IMR-90 (cell line): Measurements from ENCODE around the gene MOV10. TPM values are rescaled to one million over a fixed set of nuclear protein-coding genes. Genes with fewer than 3 reads are reported as not detected.

Source experiments
- ATAC-seq: fragments of 200-7000 bp; cut with Tn5 transposase; 2 replicates; pipeline ENCODE4 v1.9.1; 2020; ENCODE audit warnings: low read depth, mild to moderate bottlenecking, moderate library complexity
- BruUV-seq: library from RNA; stranded (reverse); fragments of 400-500 nt; replicated peaks from 2 replicates; lab custom pipeline; 2021; lab: Mats Ljungman, UMichigan
- CTCF ChIA-PET: fragments of 300-600 bp; formaldehyde crosslinking; extraction: SDS; loops from one replicate; lab custom pipeline; 2021; ENCODE audit warnings: antibody characterized with exemption; lab: Yijun Ruan, JAX
- POLR2A ChIA-PET: fragments of 300-600 bp; sonication (Branson Sonifier 250); formaldehyde crosslinking; loops from one replicate; lab custom pipeline; 2022; ENCODE audit warnings: antibody characterized with exemption; ENCODE audit not compliant: unreplicated experiment; lab: Charles Lee
- DNase-seq: peaks from one replicate; pipeline ENCODE4 v3.0.0; 2013
- H2AFZ ChIP-seq: replicated peaks from 2 replicates; pipeline ENCODE3; 2013; ENCODE audit warnings: low read length, mild to moderate bottlenecking; ENCODE audit not compliant: poor library complexity
- H2AK5ac ChIP-seq: 2 replicates; pipeline ENCODE4 v1.6.1; 2013; ENCODE audit warnings: low read depth, low read length, inconsistent platforms
- H2AK9ac ChIP-seq: replicated peaks from 2 replicates; pipeline ENCODE3; 2013; ENCODE audit warnings: mild to moderate bottlenecking, low read depth, low read length, moderate library complexity; ENCODE audit not compliant: poor library complexity
- H2BK120ac ChIP-seq: 2 replicates; pipeline ENCODE4 v1.6.1; 2013; ENCODE audit warnings: low read depth, low read length, inconsistent platforms
- H2BK15ac ChIP-seq: 3 replicates; pipeline ENCODE4 v1.6.1; 2013; ENCODE audit warnings: low read depth, low read length, inconsistent platforms
- H2BK20ac ChIP-seq: 2 replicates; pipeline ENCODE4 v1.6.1; 2013; ENCODE audit warnings: low read depth, mild to moderate bottlenecking, inconsistent platforms, low read length, moderate library complexity
- H2BK5ac ChIP-seq: 2 replicates; pipeline ENCODE4 v1.6.1; 2013; ENCODE audit warnings: mild to moderate bottlenecking, low read depth, low read length, inconsistent platforms; ENCODE audit not compliant: poor library complexity, severe bottlenecking
- H3K14ac ChIP-seq: replicated peaks from 2 replicates; pipeline ENCODE4 v1.6.1; 2013; ENCODE audit warnings: low read depth, low read length, inconsistent platforms
- H3K18ac ChIP-seq: 2 replicates; pipeline ENCODE4 v1.6.1; 2013; ENCODE audit warnings: low read depth, low read length, control low read depth
- H3K23ac ChIP-seq: 2 replicates; pipeline ENCODE4 v1.6.1; 2013; ENCODE audit warnings: low read depth, low read length, inconsistent platforms
- H3K27ac ChIP-seq: 2 replicates; pipeline ENCODE4 v1.5.1; 2013; ENCODE audit warnings: mild to moderate bottlenecking, control low read depth, low read length; ENCODE audit not compliant: insufficient read depth
- H3K27me3 ChIP-seq: 2 replicates; pipeline ENCODE4 v1.6.1; 2013; ENCODE audit warnings: low read length; ENCODE audit not compliant: control insufficient read depth, insufficient read depth
- H3K36me3 ChIP-seq: 2 replicates; pipeline ENCODE4 v1.6.1; 2013; ENCODE audit warnings: low read length, mixed read lengths; ENCODE audit not compliant: control insufficient read depth, insufficient read depth
- H3K4ac ChIP-seq: 2 replicates; pipeline ENCODE4 v1.6.1; 2013; ENCODE audit warnings: low read depth, low read length, inconsistent platforms
- H3K4me1 ChIP-seq: 2 replicates; pipeline ENCODE4 v1.6.1; 2013; ENCODE audit warnings: low read length, mixed read lengths; ENCODE audit not compliant: control insufficient read depth, insufficient read depth
- H3K4me2 ChIP-seq: 2 replicates; pipeline ENCODE4 v1.6.1; 2013; ENCODE audit warnings: low read depth, mild to moderate bottlenecking, control low read depth, low read length, moderate library complexity
- H3K4me3 ChIP-seq: 2 replicates; pipeline ENCODE4 v1.5.1; 2013; ENCODE audit warnings: low read depth, mild to moderate bottlenecking, control low read depth, low read length, moderate library complexity; ENCODE audit not compliant: insufficient read depth
- H3K56ac ChIP-seq: 2 replicates; pipeline ENCODE4 v1.6.1; 2013; ENCODE audit warnings: low read length, inconsistent platforms; ENCODE audit not compliant: insufficient read depth; ENCODE audit errors: extremely low read depth
- H3K79me1 ChIP-seq, 2 experiments: 2 replicates each; pipeline ENCODE4 v1.6.1; 2013; ENCODE audit warnings: low read length in 2 of 2, inconsistent platforms in 1 of 2, low read depth in 1 of 2
- H3K9ac ChIP-seq: 2 replicates; pipeline ENCODE4 v1.6.1; 2013; ENCODE audit warnings: low read depth, low read length, control low read depth
- H3K9me1 ChIP-seq: 2 replicates; pipeline ENCODE4 v1.6.1; 2013; ENCODE audit warnings: low read length, inconsistent platforms; ENCODE audit not compliant: insufficient read depth
- H3K9me3 ChIP-seq: 2 replicates; pipeline ENCODE4 v1.6.1; 2013; ENCODE audit warnings: low read length; ENCODE audit not compliant: control insufficient read depth, insufficient read depth
- H4K20me1 ChIP-seq: 2 replicates; pipeline ENCODE4 v1.6.1; 2013; ENCODE audit warnings: low read length, inconsistent platforms; ENCODE audit not compliant: insufficient read depth
- H4K5ac ChIP-seq: 2 replicates; pipeline ENCODE4 v1.6.1; 2013; ENCODE audit warnings: mild to moderate bottlenecking, low read depth, low read length, control low read depth
- H4K8ac ChIP-seq, 2 experiments: 2 replicates each; pipeline ENCODE4 v1.6.1; 2013; ENCODE audit warnings: low read depth in 2 of 2, low read length in 2 of 2, control low read depth in 1 of 2, inconsistent platforms in 1 of 2
- H4K91ac ChIP-seq: 2 replicates; pipeline ENCODE4 v1.6.1; 2013; ENCODE audit warnings: low read depth, low read length, inconsistent platforms; ENCODE audit not compliant: insufficient read depth
- BHLHE40 ChIP-seq: fragments of 150-350 bp; IDR thresholded peaks from 2 replicates; pipeline ENCODE4 v1.6.1; 2016; ENCODE audit warnings: mild to moderate bottlenecking, low read depth, low read length
- CEBPB ChIP-seq: IDR thresholded peaks from 2 replicates; pipeline ENCODE4 v1.6.1; 2012; ENCODE audit warnings: low read depth, low read length, improper control_type of control experiment
- NFE2L2 ChIP-seq: fragments of 150-350 bp; IDR thresholded peaks from 2 replicates; pipeline ENCODE4 v1.6.1; 2016; ENCODE audit warnings: low read depth, mild to moderate bottlenecking, low read length
- dilution Hi-C: fragments of 300-500 bp; cut with HindIII; formaldehyde crosslinking; loops from one replicate; pipeline ENCODE4 v1.14.3; 2018; ENCODE audit warnings: low sequenced_read_pairs; ENCODE audit not compliant: unreplicated experiment
- in situ Hi-C: fragments of 300-500 bp; cut with MboI; formaldehyde crosslinking; loops from 3 replicates; pipeline ENCODE4 v1.14.3; 2019; ENCODE audit warnings: low sequenced_read_pairs, inconsistent platforms, mixed read lengths
- intact Hi-C: fragments of 100-400 bp; cut with micrococcal nuclease; formaldehyde crosslinking; loops from 2 replicates; pipeline ENCODE4 v1.10.0; 2022
- polyA plus RNA-seq, 3 experiments: library from polyadenylated mRNA; depleted of rRNA; stranded (reverse); fragments of >200 nt; gene quantifications; 2 replicates each; pipeline ENCODE4 v1.2.3, GENCODE V29; 2012; ENCODE audit warnings: low replicate concordance in 1 of 3
- total RNA-seq: library from RNA; depleted of rRNA; stranded (reverse); fragments of >200 nt; gene quantifications from 2 replicates; pipeline ENCODE4 v1.2.3, GENCODE V29; 2012

Gene MOV10
- total and polyA plus RNA-seq, 2 of the 4 experiments (the other 2 are of a cell fraction), result 36.7 to 103 TPM

DNA sequence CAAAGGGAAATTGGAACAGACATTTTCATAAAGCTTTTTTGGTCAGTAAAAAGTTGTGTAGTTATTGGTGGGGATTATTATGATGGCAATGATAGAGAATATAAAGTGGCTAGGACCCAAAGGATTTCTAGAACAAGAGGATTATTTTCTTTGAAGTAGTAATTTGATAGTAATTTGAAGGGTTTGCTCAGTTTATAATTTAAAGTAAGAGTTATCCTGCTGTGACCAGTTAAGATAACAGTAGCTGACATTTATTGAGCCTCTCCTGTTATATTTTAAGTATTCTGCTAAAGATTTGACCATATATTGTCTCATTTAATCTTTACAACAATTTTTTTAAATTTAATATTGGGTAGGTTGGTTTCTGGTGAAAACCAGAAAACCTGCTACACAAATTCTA, 40.1 kb upstream of the MOV10 start:
- H4K91ac ChIP-seq, result no peak overlapping the region
- no TSS peak for BruUV-seq
- no peak overlapping the region for H2BK120ac ChIP-seq
- no peak overlapping the region for H3K4me2 ChIP-seq
- no peak overlapping the region for H4K8ac ChIP-seq
- H3K9me1 ChIP-seq, result peaks cover 8% of the 10 kb centered on the region
- ATAC-seq (no peak), DNase-seq (no peak)
- H2AK5ac ChIP-seq, result no peak overlapping the region
- ChIA-PET CTCF (no interaction called here), POLR2A (no interaction called here)
- in situ Hi-C loops, result no loop called here
- H3K56ac ChIP-seq, result no peak overlapping the region
- H2BK15ac ChIP-seq, result no peak overlapping the region
- H2AK9ac ChIP-seq, result no peak overlapping the region
- H3K79me1 ChIP-seq, result peaks cover 0 to 56% of the 10 kb centered on the region in 2 experiments; a peak in 2 of 4 replicates
- no peaks in the 10 kb centered on the region for H3K9me3 ChIP-seq
- H3K9ac ChIP-seq, result no peak overlapping the region
- dilution Hi-C loops, result no loop called here
- no peak overlapping the region for H4K5ac ChIP-seq
- H3K23ac ChIP-seq, result no peak overlapping the region
- no peak overlapping the region for H3K18ac ChIP-seq
- no peak overlapping the region for H3K4ac ChIP-seq
- TF ChIP-seq BHLHE40 (no peak), NFE2L2 (no peak), CEBPB (no peak)
- no peak overlapping the region for H2AFZ ChIP-seq
- peaks cover 4% of the 10 kb centered on the region for H3K4me1 ChIP-seq
- no peak overlapping the region for H3K14ac ChIP-seq
- 0 out of 2 replicates have a peak, but pooled peaks cover 1% of the 10 kb centered on the region for H3K36me3 ChIP-seq
- H3K4me3 ChIP-seq, result no peak overlapping the region
- peaks cover 93% of the 10 kb centered on the region for H4K20me1 ChIP-seq
- H2BK5ac ChIP-seq, result no peak overlapping the region
- no peaks in the 10 kb centered on the region for H3K27me3 ChIP-seq
- intact Hi-C loops, result no loop called here
- H2BK20ac ChIP-seq, result no peak overlapping the region
- no peak overlapping the region for H3K27ac ChIP-seq
